ENCODE measurements around the gene CBFA2T3. TPM values are rescaled to one million over a fixed set of nuclear protein-coding genes. Genes with fewer than 3 reads are reported as not detected.

CBFA2T3 gene
- total and polyA plus RNA-seq, 8 donors = 3.8 to 10.4 (median 5.4) TPM

DNA sequence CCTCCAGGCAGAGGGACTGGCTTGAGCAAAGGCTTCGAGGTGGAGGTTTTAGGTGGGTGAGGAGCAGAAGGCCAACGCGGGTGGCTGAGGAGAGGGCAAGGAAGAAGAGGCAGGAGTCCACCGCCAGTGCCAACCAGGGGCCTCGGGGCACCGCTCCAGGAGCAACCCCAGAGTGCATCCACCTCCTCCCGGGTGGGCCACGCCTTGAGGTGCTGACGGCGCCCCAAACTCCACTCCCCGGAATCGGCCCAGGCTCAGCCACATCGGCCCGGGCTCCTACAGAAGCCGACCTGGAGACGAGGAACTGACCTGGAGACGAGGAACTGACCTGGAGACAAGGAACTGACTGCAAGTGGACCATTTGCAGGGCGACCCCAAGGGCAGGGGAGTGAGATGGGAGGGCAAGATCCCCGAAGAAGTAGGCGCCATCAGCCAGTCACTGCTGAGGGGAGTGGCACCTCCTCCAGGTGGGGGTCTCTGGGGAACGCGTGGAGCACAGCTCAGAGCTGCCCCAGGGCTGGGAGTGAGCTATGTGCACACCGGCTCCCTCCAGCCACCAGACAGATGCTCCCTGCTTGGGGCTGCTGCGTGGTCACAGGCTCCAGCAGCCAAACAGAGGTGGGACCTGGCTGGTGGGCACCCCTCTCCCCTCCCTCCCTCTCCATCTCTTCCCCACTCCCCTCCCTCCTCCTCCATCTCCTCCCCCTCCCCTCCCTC lies 29.2 kb upstream of the CBFA2T3 start:
- ATAC-seq = no peak

GRCh38 chr16:89005201-89006035 lies 28.4 kb upstream of the CBFA2T3 start:
- TF ChIP-seq CTCF (IDR thresholded peaks at IDR 0.05) = no peak

More for the DNA sequence above, 29.2 kb upstream of the CBFA2T3 start:
- TF ChIP-seq CTCF (IDR thresholded peaks at IDR 0.05) = no peak
- Histone ChIP-seq H3K36me3 (no peaks in the 10 kb centered on the region), H3K27me3 (peaks cover 6 to 67% of the 10 kb centered on the region in 2 donors), H3K27ac (no peak overlapping the region), H3K4me1 (peaks cover 0 to 10% of the 10 kb centered on the region in 2 donors), H3K4me3 (no peak overlapping the region), H3K9me3 (peaks cover 0 to 2% of the 10 kb centered on the region in 2 donors)
- DNase-seq = peak in 1 of 4 donors; percentile 67
- intact Hi-C loops (cut with DNase I) = no loop called here

DNA sequence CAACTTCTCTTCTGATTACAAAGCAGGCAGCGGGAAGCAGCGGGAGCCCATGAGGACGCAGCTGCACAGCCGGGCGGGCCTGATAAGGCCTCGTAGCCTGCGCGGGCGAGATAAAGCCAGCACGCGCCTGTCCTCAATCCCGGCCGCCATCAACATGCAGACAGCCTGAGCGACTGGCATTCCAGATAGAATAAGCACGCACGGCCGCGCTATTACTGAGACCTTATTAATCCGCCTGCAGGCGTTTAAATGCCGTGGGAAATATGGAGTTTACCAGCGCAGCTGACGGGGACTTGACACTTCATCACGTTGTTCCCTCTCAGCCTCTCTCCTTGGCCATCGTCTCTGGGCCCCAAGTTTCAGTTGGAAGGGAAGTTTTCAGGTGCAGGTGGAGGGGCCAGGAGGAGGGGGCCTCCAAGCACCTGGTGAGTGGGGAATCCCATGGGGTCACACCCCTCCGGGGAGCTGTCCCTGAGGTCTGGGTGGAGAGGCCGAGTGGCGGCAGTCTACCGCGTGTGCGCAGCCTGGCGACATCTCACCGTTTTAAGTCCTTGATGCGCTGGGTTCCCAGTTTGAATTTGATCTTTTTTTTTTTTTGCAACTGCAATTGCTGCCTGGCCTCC lies 27.3 kb upstream of the CBFA2T3 start:
- peak; percentile 45 for ATAC-seq
- H3K27me3 ChIP-seq = peaks cover 6 to 66% of the 10 kb centered on the region in 2 donors
- H3K4me1 ChIP-seq = peaks cover 0 to 10% of the 10 kb centered on the region in 2 donors
- no peak for TF ChIP-seq CTCF (IDR thresholded peaks at IDR 0.05)
- peaks cover 0 to 10% of the 10 kb centered on the region in 2 donors for H3K9me3 ChIP-seq
- no peaks in the 10 kb centered on the region for H3K36me3 ChIP-seq
- H3K27ac ChIP-seq = no peak overlapping the region
- H3K4me3 ChIP-seq = no peak overlapping the region
- DNase-seq = peak in 3 of 4 donors; percentile 34 to 79 (median 61)
- intact Hi-C loops (cut with DNase I) = no loop called here

More at GRCh38 chr16:89005201-89006035, 28.4 kb upstream of the CBFA2T3 start:
- Histone ChIP-seq H3K27ac (no peak overlapping the region), H3K27me3 (peaks cover 6 to 71% of the 10 kb centered on the region in 2 donors), H3K9me3 (peaks cover 0 to 10% of the 10 kb centered on the region in 2 donors), H3K4me1 (peaks cover 0 to 10% of the 10 kb centered on the region in 2 donors), H3K36me3 (no peaks in the 10 kb centered on the region), H3K4me3 (no peak overlapping the region)
- DNase-seq (peak in 1 of 4 donors; percentile 65), ATAC-seq (no peak)
- intact Hi-C loops (cut with DNase I) = no loop called here

DNA sequence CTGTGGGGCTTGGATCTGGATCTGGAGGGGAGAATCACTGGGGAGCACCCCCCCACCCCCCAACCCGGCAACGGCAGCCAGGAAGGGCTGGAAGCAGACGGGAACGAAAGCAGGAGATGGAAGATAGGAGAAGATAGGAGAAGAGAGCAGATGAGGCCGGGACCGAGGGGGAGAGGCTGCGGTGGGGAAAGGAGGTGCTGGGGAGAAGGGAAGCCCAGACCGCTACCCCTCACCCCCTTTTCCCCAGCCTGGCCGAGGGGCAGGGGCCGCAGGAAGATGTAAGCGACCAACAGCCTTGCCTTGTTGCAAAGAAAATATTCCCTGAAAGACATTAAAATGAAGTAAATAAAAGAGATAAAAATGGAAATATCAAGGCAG lies 26.8 kb upstream of the CBFA2T3 start:
- DNase-seq (peak in 1 of 4 donors; percentile 58), ATAC-seq (no peak)
- no peak overlapping the region for H3K27ac ChIP-seq
- intact Hi-C loops (cut with DNase I) = no loop called here
- no peak for TF ChIP-seq CTCF (IDR thresholded peaks at IDR 0.05)
- H3K27me3 ChIP-seq = peaks cover 6 to 63% of the 10 kb centered on the region in 2 donors
- peaks cover 0 to 12% of the 10 kb centered on the region in 2 donors for H3K9me3 ChIP-seq
- H3K4me3 ChIP-seq = no peak overlapping the region
- H3K4me1 ChIP-seq = peaks cover 0 to 10% of the 10 kb centered on the region in 2 donors
- no peaks in the 10 kb centered on the region for H3K36me3 ChIP-seq
